Measurements from ENCODE around the gene PHLPP2.

DNA sequence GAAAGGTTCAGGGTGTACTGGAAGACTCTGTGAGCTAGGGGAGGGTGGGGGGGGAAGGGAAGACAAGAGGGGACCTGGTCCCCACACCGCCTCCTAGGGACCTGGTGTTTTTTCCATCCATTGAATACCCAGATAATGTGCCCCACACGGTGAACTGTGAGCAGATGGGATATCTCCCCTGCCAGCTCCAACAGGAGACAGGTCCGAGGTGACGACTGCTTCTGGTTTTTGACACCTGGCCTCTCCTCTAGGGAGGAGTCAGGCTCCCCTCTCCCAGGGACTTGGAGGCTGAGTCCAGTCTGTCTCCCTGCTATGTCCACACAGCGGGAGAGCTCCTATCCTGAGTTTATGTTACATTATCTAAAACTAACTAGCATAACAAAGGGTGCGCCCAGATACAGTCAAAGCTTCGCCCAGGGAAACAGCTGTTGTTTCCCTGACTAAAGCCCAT lies 96.7 kb downstream of the PHLPP2 start:
- no peak for TF ChIP-seq POLR2A (IDR thresholded peaks at IDR 0.05)
- TF ChIP-seq EP300 (IDR thresholded peaks at IDR 0.05) = no peak
